Measurements from ENCODE around the gene RGL2.

RGL2 gene

GRCh38 chr6:33292996-33293682 lies 5.6 kb downstream of the RGL2 start:
- Histone ChIP-seq H3K9me3 (ENCODE audit: insufficient read depth, low read length, severe bottlenecking) (no peaks in the 10 kb centered on the region), H3K4me3 (ENCODE audit: low read depth in 1 of 2, low read length in 2 of 2) (no peak overlapping the region), H3K9ac (ENCODE audit: low read depth, low read length) (no peak overlapping the region), H4K20me1 (ENCODE audit: insufficient read depth, low read length) (no peaks in the 10 kb centered on the region), H2AFZ (ENCODE audit: low read depth, low read length) (no peak overlapping the region), H3K4me1 (ENCODE audit: insufficient read depth, low read length) (peaks cover 40% of the 10 kb centered on the region), H3K36me3 (ENCODE audit: insufficient read depth, low read length) (peaks cover 60% of the 10 kb centered on the region), H3K27me3 (ENCODE audit: insufficient read depth, low read length, poor library complexity) (no peaks in the 10 kb centered on the region), H3K4me2 (ENCODE audit: insufficient read depth, low read length) (no peak overlapping the region), H3K79me2 (ENCODE audit: insufficient read depth, low read length) (peaks cover 40% of the 10 kb centered on the region), H3K27ac (ENCODE audit: low read length) (no peak overlapping the region)
- TF ChIP-seq EZH2 (IDR thresholded peaks at IDR 0.05; ENCODE audit: borderline replicate concordance, low read depth, low read length, severe bottlenecking) (no peak), CTCF (IDR thresholded peaks at IDR 0.05; ENCODE audit: borderline replicate concordance, extremely low read depth, low read length, poor library complexity, severe bottlenecking) (no peak)
- DNase-seq = no peak
- no peak for ATAC-seq (ENCODE audit: insufficient read depth, low read depth)

- no peak for DNase-seq
- Histone ChIP-seq H3K9me3 (ENCODE audit: insufficient read depth, low read length, severe bottlenecking) (no peaks in the 10 kb centered on the region), H2AFZ (ENCODE audit: low read depth, low read length) (no peak overlapping the region), H4K20me1 (ENCODE audit: insufficient read depth, low read length) (no peaks in the 10 kb centered on the region), H3K4me1 (ENCODE audit: insufficient read depth, low read length) (peaks cover 36% of the 10 kb centered on the region), H3K4me2 (ENCODE audit: insufficient read depth, low read length) (peak overlapping the region; percentile 91), H3K27ac (ENCODE audit: low read length) (peak overlapping the region; percentile 88), H3K9ac (ENCODE audit: low read depth, low read length) (peak overlapping the region; percentile 72), H3K79me2 (ENCODE audit: insufficient read depth, low read length) (peaks cover 43% of the 10 kb centered on the region), H3K27me3 (ENCODE audit: insufficient read depth, low read length, poor library complexity) (no peaks in the 10 kb centered on the region), H3K4me3 (ENCODE audit: low read depth in 1 of 2, low read length in 2 of 2) (peak overlapping the region; percentile 75 to 92; a peak in 3 of 4 replicates), H3K36me3 (ENCODE audit: insufficient read depth, low read length) (peaks cover 66% of the 10 kb centered on the region)
- TF ChIP-seq CTCF (IDR thresholded peaks at IDR 0.05; ENCODE audit: borderline replicate concordance, extremely low read depth, low read length, poor library complexity, severe bottlenecking) (no peak), EZH2 (IDR thresholded peaks at IDR 0.05; ENCODE audit: borderline replicate concordance, low read depth, low read length, severe bottlenecking) (no peak)
- ATAC-seq (ENCODE audit: insufficient read depth, low read depth) = no peak
Observed at GRCh38 chr6:33290459-33290858, 8.3 kb downstream of the RGL2 start.

- Histone ChIP-seq H3K79me2 (ENCODE audit: insufficient read depth, low read length) (peaks cover 43% of the 10 kb centered on the region), H3K4me1 (ENCODE audit: insufficient read depth, low read length) (peaks cover 35% of the 10 kb centered on the region), H3K9ac (ENCODE audit: low read depth, low read length) (peak overlapping the region; percentile 72), H3K4me2 (ENCODE audit: insufficient read depth, low read length) (peak overlapping the region; percentile 91), H4K20me1 (ENCODE audit: insufficient read depth, low read length) (no peaks in the 10 kb centered on the region), H3K36me3 (ENCODE audit: insufficient read depth, low read length) (peaks cover 62% of the 10 kb centered on the region), H3K27ac (ENCODE audit: low read length) (peak overlapping the region; percentile 88), H3K4me3 (ENCODE audit: low read depth in 1 of 2, low read length in 2 of 2) (peak overlapping the region; percentile 75 to 92), H2AFZ (ENCODE audit: low read depth, low read length) (peak overlapping the region; percentile 91), H3K9me3 (ENCODE audit: insufficient read depth, low read length, severe bottlenecking) (no peaks in the 10 kb centered on the region), H3K27me3 (ENCODE audit: insufficient read depth, low read length, poor library complexity) (no peaks in the 10 kb centered on the region)
- no peak for DNase-seq
- ATAC-seq (ENCODE audit: insufficient read depth, low read depth) = no peak; the same call in 2 of the 3 replicates
- TF ChIP-seq CTCF (IDR thresholded peaks at IDR 0.05; ENCODE audit: borderline replicate concordance, extremely low read depth, low read length, poor library complexity, severe bottlenecking) (no peak), EZH2 (IDR thresholded peaks at IDR 0.05; ENCODE audit: borderline replicate concordance, low read depth, low read length, severe bottlenecking) (no peak)
Observed at GRCh38 chr6:33289784-33290315, 8.9 kb downstream of the RGL2 start.

Measured in DND-41 (cell line).